Activated naive CD4-positive, alpha-beta T cell treated with anti-CD3 and anti-CD28 coated beads, Interleukin-2, amount 50 U/mL, for 72 hours (primary cell): ENCODE measurements around the gene INPP5A. TPM values are rescaled to one million over a fixed set of nuclear protein-coding genes. Genes with fewer than 3 reads are reported as not detected.
"Not testable (repeated sequence)": the region's sequence is repeated elsewhere in the genome, so short reads cannot be mapped to it uniquely, and the experiment has no call there.

Source experiments
- ATAC-seq, 2 donors: fragments of 150-1000 bp; cut with Tn5 transposase; 2 replicates each; pipeline ENCODE4 v1.10.0; 2021; ENCODE audit warnings: mild to moderate bottlenecking in 2 of 2, moderate library complexity in 2 of 2
- DNase-seq, 2 donors: peaks; one replicate each; pipeline ENCODE4 v3.0.0; 2021 to 2022; ENCODE audit warnings: low spot score in 2 of 2
- H3K27ac Mint-ChIP-seq, 2 donors: one replicate each; pipeline ENCODE4 v1.8.0; 2022; ENCODE audit warnings: mild to moderate bottlenecking in 2 of 2, mixed read lengths in 2 of 2
- H3K36me3 Mint-ChIP-seq, 2 donors: one replicate each; pipeline ENCODE4 v1.8.0; 2022; ENCODE audit warnings: mixed read lengths in 2 of 2
- H3K9me3 Mint-ChIP-seq, 2 donors: one replicate each; pipeline ENCODE4 v1.8.0; 2022; ENCODE audit warnings: mixed read lengths in 2 of 2
- total RNA-seq, 2 donors: library from RNA; stranded (reverse); gene quantifications; one replicate each; pipeline ENCODE4 v1.2.3, GENCODE V29; 2022

INPP5A gene
- total RNA-seq, 2 donors from 2014 or later = 10.5 to 14.0 TPM

DNA sequence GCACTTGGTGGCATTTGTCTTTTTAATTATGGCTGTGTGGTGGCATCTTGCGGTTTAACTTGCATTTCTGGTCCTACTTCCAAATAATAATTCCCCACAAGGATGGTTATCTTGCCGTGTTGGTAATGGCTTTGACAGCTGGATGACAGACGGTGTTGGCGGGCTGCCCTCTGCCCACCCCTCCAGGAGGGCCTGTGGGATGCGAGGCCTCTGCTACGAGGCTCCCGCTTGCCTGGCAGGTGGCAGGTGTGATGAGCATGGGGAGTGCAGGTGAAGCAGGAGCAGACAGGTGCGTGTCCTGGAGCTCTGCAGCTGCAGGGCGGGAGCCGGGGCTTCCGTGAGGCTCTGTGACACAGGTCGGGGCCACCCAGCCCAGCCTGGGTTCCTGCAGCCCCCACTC is 11.8 kb downstream of the INPP5A start:
- no peak for DNase-seq
- no peak for ATAC-seq
- H3K36me3 Mint-ChIP-seq = no peaks in the 10 kb centered on the region
- no peak overlapping the region for H3K27ac Mint-ChIP-seq
- H3K9me3 Mint-ChIP-seq = no peaks in the 10 kb centered on the region

- Mint-ChIP-seq H3K27ac (peak overlapping the region in 1 of 2 donors; percentile 14), H3K9me3 (no peaks in the 10 kb centered on the region)
- no peak for DNase-seq
These were observed 12.9 kb downstream of the INPP5A start for GRCh38 chr10:132550366-132551092.

GRCh38 chr10:132551093-132551807 is 13.7 kb downstream of the INPP5A start:
- peak overlapping the region; percentile 73 to 83 for H3K27ac Mint-ChIP-seq
- no peaks in the 10 kb centered on the region for H3K9me3 Mint-ChIP-seq
- no peaks in the 10 kb centered on the region for H3K36me3 Mint-ChIP-seq
- peak; percentile 54 to 60 for ATAC-seq
- no peak for DNase-seq

More at GRCh38 chr10:132550366-132551092, 12.9 kb downstream of the INPP5A start:
- H3K36me3 Mint-ChIP-seq = no peaks in the 10 kb centered on the region
- ATAC-seq = no peak

GRCh38 chr10:132551808-132552130 is 14.2 kb downstream of the INPP5A start:
- ATAC-seq = peak in 1 of 2 donors; percentile 31
- Mint-ChIP-seq H3K9me3 (no peaks in the 10 kb centered on the region), H3K36me3 (no peaks in the 10 kb centered on the region), H3K27ac (peak overlapping the region in 1 of 2 donors; percentile 73)
- DNase-seq = no peak

DNA sequence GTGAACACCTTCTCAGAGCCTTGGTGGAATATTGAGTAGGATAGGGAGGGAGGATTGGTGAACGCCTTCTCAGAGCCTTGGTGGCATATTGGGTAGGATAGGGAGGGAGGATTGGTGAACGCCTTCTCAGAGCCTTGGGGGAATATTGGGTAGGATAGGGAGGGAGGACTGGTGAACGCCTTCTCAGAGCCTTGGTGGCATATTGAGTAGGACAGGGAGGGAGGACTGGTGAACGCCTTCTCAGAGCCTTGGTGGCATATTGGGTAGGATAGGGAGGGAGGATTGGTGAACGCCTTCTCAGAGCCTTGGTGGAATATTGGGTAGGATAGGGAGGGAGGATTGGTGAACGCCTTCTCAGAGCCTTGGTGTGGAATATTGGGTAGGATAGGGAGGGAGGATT is 15.0 kb downstream of the INPP5A start:
- not testable (repeated sequence) for H3K36me3 Mint-ChIP-seq, DNase-seq, H3K27ac Mint-ChIP-seq, ATAC-seq, H3K9me3 Mint-ChIP-seq

DNA sequence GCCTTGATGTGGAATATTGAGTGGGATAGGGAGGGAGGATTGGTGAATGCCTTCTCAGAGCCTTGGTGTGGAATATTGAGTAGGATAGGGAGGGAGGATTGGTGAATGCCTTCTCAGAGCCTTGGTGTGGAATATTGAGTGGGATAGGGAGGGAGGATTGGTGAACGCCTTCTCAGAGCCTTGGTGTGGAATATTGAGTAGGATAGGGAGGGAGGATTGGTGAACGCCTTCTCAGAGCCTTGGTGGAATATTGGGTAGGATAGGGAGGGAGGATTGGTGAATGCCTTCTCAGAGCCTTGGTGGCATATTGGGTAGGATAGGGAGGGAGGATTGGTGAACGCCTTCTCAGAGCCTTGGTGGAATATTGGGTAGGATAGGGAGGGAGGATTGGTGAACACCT is 16.0 kb downstream of the INPP5A start:
- not testable (repeated sequence) for DNase-seq, H3K27ac Mint-ChIP-seq, H3K9me3 Mint-ChIP-seq, ATAC-seq, H3K36me3 Mint-ChIP-seq

DNA sequence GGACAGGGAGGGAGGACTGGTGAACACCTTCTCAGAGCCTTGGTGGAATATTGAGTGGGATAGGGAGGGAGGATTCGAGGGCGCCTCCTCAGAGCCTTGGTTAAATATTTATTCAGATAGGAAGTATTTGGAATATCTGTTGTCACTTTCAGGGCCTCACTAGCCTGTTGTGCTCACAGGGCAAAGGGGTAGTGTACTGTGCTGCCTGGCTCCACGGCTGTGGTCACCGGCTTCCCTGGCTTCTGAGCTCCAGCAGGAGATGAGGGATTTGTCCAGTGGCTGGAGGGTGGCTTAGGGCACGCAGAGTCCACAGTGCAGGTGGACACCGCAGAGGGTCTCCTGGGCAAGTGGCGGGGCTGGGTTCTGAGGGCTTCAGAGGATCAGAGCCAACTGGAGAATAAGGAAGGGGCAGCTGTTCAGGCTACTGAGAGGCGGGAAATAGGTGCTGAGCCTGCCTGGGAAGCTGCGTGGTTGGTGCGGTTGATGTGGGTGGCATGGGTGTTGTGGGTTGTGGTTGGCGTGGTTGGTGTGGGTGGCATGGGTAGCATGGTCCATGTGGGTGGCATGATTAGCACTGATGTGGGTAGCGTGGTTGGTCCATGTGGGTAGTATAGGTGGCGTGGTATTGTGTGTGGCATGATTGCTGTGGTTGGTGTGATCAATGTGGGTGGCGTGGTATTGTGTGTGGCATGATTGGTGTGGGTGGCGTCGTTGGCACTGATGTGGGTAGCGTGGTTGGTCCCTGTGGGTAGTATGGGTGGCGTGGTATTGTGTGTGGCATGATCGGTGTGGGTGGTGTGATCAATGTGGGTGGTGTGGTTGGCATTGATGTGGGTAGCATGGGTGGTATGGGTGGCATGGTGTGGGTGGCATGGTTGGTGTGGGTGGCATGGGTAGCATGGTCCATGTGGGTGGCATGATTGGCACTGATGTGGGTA is 16.7 kb downstream of the INPP5A start:
- ATAC-seq (no peak), DNase-seq (no peak)
- no peaks in the 10 kb centered on the region for H3K9me3 Mint-ChIP-seq

GRCh38 chr10:132554991-132555647 is 17.5 kb downstream of the INPP5A start:
- ATAC-seq (peak; percentile 58 to 73), DNase-seq (no peak)

More for the DNA sequence above, 16.7 kb downstream of the INPP5A start:
- H3K36me3 Mint-ChIP-seq = no peaks in the 10 kb centered on the region
- no peak overlapping the region for H3K27ac Mint-ChIP-seq

GRCh38 chr10:132555648-132556575 is 18.3 kb downstream of the INPP5A start:
- ATAC-seq = no peak
- Mint-ChIP-seq H3K9me3 (no peaks in the 10 kb centered on the region), H3K36me3 (no peaks in the 10 kb centered on the region), H3K27ac (no peak overlapping the region)
- DNase-seq = no peak

More at GRCh38 chr10:132554991-132555647, 17.5 kb downstream of the INPP5A start:
- H3K27ac Mint-ChIP-seq = no peak overlapping the region
- no peaks in the 10 kb centered on the region for H3K36me3 Mint-ChIP-seq
- H3K9me3 Mint-ChIP-seq = no peaks in the 10 kb centered on the region

GRCh38 chr10:132556994-132557441 is 19.4 kb downstream of the INPP5A start:
- H3K27ac Mint-ChIP-seq = no peak overlapping the region

GRCh38 chr10:132557696-132558515 is 20.3 kb downstream of the INPP5A start:
- ATAC-seq (no peak), DNase-seq (no peak)
- no peak overlapping the region for H3K27ac Mint-ChIP-seq
- H3K36me3 Mint-ChIP-seq = no peaks in the 10 kb centered on the region
- no peaks in the 10 kb centered on the region for H3K9me3 Mint-ChIP-seq

More at GRCh38 chr10:132556994-132557441, 19.4 kb downstream of the INPP5A start:
- DNase-seq (no peak), ATAC-seq (no peak)
- H3K36me3 Mint-ChIP-seq = no peaks in the 10 kb centered on the region
- no peaks in the 10 kb centered on the region for H3K9me3 Mint-ChIP-seq

DNA sequence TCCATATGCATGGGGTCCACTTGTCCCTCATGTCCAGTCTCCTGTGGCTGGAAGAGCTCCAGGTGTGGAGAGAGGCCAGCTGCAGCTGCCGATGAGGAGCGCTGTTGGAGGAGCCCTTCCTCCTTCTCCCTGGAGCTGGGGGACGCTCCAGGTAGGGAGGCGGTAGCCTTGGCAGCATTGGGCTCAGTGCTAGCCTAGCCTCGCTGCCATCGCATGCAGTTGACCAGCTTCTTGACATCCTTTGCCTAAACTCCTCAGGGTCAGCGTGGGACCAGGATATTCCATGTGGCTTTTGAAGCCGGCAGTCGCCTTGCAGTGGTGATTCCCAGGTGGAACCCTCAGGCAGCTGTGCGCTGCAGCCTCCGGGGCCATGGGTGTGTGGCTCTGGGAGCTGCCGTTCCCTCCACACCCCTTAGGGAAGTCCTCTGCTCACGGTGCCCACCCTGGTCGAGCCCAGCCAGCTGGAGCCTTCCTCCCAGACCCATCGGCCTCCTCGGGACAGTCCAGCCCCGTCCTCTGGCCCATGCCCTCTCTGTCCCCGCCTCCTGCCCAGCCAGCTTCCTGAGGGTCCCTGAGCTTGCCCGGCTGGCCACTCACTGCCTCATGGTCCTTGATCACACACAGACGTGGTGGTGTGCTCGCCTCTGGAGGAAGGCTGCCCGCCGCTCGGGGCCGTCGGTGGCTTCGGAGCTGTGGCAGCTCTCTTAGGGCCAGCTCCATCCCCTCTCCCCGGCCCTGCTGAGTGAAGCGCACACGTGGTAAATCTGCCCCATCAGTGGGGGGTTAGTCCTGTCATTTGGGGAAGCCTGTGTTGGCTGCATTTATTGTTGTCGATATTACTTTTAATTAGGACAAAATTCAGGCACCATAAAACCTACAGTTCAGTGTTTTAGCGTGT is 21.2 kb downstream of the INPP5A start:
- H3K9me3 Mint-ChIP-seq = no peaks in the 10 kb centered on the region

GRCh38 chr10:132559538-132559937 is 22.0 kb downstream of the INPP5A start:
- no peak for DNase-seq
- Mint-ChIP-seq H3K9me3 (no peaks in the 10 kb centered on the region), H3K36me3 (no peaks in the 10 kb centered on the region), H3K27ac (no peak overlapping the region)
- no peak for ATAC-seq

More for the DNA sequence above, 21.2 kb downstream of the INPP5A start:
- Mint-ChIP-seq H3K27ac (no peak overlapping the region), H3K36me3 (no peaks in the 10 kb centered on the region)
- ATAC-seq = no peak
- DNase-seq = no peak

DNA sequence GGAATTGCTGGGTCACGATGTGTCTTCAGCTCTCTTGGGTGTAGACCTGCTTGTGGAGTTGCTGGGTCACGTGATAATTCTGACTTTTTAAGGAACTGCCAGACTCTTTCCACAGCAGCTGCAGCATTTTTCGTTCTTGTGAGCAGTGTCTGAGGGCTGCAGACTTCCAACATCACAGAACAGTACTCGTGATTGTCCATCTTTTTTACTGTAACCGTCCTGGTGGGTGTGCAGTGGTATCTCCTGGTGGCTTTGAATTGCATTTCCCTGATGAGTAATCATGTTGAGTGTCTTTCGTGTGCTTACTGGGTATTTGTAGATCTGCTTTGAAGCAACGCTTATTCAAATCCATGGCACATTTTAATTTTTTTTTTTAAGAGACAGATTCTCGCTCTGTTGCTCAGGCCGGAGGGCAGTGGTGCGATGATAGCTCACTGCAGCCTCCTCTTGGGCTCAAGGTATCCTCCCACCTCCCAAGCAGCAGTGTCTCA is 22.7 kb downstream of the INPP5A start:
- ATAC-seq (peak; percentile 40 to 51), DNase-seq (no peak)
- Mint-ChIP-seq H3K9me3 (no peaks in the 10 kb centered on the region), H3K27ac (no peak overlapping the region), H3K36me3 (no peaks in the 10 kb centered on the region)
